ENCODE results near the gene MUSK.

MUSK gene

DNA sequence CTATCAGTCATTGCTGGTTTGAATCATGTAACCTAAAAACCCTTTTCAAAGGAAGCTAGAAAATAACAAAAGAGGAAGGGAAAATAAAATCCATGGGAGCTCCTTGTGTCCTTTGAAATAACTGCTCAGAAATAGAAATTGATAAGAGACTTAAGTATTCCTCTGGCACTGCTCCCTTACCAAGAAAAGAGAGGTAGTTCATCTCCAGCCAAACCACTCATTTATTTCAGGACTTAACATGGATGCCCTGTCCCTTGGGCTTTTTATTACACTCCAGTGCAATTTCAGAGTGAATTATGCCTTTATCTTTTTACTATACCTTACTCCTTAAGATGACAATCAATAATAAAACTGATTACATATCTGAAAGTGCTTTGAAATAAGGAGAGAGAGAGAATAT is 61.0 kb downstream of the MUSK start:
- no peak overlapping the region for H3K27ac Mint-ChIP-seq
- H3K27me3 Mint-ChIP-seq = no peaks in the 10 kb centered on the region
- H3K36me3 Mint-ChIP-seq (ENCODE audit: low read depth) = no peaks in the 10 kb centered on the region
- H3K4me1 Mint-ChIP-seq = no peaks in the 10 kb centered on the region
- H3K4me3 Mint-ChIP-seq = no peak overlapping the region
- no peaks in the 10 kb centered on the region for H3K9me3 Mint-ChIP-seq
- ATAC-seq (no peak), DNase-seq (no peak)

DNA sequence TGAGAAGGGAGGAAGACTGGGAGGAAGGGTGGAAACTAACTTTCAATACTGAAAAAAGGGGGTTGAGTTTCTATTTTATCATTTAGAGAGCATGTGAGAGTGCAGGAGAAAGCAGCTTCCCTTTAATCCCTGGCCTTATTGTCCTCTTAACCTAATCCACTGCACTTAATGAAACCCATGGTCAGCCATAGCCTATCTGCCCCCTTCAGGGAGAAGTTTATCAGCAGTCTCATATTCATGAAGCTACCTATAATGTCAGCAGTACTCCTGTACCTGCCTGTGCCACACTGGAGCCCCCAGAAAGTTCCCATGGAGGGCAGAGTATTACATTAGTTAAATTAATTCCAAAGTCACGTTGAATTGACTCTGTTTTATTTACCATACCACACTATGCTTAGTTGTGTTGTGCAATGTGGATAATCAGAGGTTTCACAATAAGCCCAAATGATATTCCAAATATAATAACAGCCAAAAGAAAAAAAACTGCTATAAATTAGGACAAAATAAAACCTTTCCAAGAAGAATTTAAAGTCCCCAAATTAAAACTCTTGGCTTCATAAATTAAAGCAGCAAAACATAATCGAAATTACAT is 62.9 kb downstream of the MUSK start:
- H3K9me3 Mint-ChIP-seq = no peaks in the 10 kb centered on the region

DNA sequence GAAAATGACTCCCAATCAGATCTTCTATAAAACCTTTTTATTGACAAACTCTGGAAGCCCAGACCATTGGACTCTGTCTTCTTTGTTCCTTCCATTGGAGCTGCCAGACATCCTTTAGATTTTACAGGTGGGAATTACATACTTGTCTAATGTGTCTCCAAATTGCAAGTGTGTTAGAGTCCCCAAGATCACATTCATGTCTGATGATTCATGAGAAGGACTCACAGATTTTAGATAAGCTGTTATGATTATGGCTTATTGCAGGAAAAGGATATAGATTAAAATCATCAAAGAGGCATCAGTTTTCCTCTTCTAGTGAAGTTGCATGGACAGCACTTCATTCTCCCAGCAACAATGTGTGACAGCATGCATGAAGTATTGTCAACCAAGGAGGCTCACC is 70.4 kb downstream of the MUSK start:
- DNase-seq (no peak), ATAC-seq (no peak)
- H3K9me3 Mint-ChIP-seq = peaks cover 12% of the 10 kb centered on the region
- H3K27me3 Mint-ChIP-seq = no peaks in the 10 kb centered on the region
- H3K4me1 Mint-ChIP-seq = no peaks in the 10 kb centered on the region
- no peak overlapping the region for H3K4me3 Mint-ChIP-seq
- H3K36me3 Mint-ChIP-seq (ENCODE audit: low read depth) = no peaks in the 10 kb centered on the region
- H3K27ac Mint-ChIP-seq = no peak overlapping the region

More for the DNA sequence above, 62.9 kb downstream of the MUSK start:
- ATAC-seq = no peak
- Mint-ChIP-seq H3K27ac (no peak overlapping the region), H3K27me3 (no peaks in the 10 kb centered on the region), H3K4me3 (no peak overlapping the region), H3K4me1 (no peaks in the 10 kb centered on the region), H3K36me3 (ENCODE audit: low read depth) (no peaks in the 10 kb centered on the region)
- DNase-seq = no peak

DNA sequence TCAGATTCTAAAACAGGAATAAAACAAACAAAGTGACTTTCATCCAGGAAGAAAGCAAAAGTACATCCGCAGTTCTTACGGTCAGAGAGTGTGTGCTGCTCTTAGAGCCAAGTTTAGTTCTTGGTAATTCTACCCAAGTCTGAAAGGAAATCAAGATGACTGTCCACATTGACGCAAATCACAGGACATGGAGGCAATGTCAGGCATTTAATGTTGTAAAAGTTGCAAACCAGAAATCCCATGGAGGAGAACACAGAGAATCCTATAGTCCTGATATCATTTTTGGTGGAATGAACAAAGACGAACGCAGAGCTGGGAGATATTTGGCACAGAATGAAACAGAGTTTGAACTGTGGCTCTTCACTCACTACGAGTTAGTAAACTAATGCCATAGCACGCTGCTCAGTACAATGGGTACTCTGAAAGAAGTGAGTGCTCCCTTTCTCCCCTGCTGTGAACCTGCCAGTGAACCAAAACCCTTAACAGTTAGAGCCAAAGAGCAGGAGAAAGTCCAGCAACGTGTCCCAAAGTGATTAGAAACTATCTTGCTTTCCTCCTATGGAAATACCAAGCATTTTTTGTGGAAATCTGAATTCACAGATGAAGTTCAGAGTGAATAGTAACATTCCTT is 74.3 kb downstream of the MUSK start:
- DNase-seq (no peak), ATAC-seq (no peak)
- H3K27ac Mint-ChIP-seq = no peak overlapping the region

DNA sequence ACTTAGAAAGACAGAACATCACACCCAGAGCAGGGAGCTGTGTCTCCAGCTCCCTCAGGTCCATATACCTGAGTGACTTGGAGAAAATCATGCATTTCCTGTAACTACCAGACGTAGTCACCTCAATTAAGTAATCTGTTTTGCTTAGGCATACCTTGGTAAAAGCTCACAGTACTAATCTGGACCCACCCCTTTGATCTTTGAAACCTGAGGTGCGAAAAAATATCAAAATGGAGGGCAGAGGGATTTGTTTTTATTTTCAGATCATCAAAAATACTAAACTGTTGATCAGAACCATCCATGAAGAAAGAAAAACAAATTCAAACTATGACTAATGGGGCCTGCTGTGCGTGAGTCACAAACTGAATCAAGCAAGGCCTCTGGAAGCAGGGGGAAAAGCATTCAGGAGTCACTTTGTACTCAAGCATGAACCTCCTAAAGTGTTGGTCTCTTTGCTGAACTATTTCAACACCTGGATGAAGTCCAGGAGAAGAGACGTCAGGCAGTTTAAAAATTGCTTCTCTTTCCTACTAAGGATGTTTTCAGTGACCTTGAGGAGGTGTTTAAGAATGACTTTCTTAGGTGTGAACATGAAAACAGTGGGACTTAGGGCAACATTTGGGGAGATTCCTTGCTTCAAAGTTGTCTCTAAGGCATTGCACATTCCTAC is 76.3 kb downstream of the MUSK start:
- DNase-seq (no peak), ATAC-seq (no peak)
- H3K4me1 Mint-ChIP-seq = no peaks in the 10 kb centered on the region
- H3K4me3 Mint-ChIP-seq = no peak overlapping the region
- H3K27me3 Mint-ChIP-seq = no peaks in the 10 kb centered on the region
- no peaks in the 10 kb centered on the region for H3K36me3 Mint-ChIP-seq (ENCODE audit: low read depth)
- H3K9me3 Mint-ChIP-seq = no peaks in the 10 kb centered on the region
- H3K27ac Mint-ChIP-seq = no peak overlapping the region

More for the DNA sequence above, 74.3 kb downstream of the MUSK start:
- Mint-ChIP-seq H3K9me3 (peaks cover 8% of the 10 kb centered on the region), H3K4me3 (no peak overlapping the region), H3K36me3 (ENCODE audit: low read depth) (no peaks in the 10 kb centered on the region), H3K4me1 (no peaks in the 10 kb centered on the region), H3K27me3 (no peaks in the 10 kb centered on the region)

DNA sequence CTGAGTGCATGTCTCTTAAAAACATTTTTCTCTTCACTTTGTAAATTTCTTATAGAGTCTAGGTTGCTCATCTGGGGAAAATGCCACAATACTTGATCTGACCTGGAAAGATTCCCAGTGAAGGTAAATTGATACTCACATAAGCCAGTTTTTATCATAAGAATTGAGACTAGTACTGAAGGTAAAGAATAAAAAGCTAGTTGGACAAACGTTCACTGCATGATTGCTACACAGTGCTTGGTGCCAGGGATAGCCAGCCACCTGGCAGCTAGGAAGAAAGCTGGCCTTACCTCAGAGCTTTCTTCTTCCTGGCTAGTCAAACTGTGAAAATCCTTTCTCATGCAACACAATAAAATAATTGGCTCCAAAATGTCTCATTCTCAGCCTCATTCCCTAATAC is 77.1 kb downstream of the MUSK start:
- Mint-ChIP-seq H3K4me1 (no peaks in the 10 kb centered on the region), H3K4me3 (no peak overlapping the region), H3K9me3 (no peaks in the 10 kb centered on the region), H3K36me3 (ENCODE audit: low read depth) (no peaks in the 10 kb centered on the region), H3K27me3 (no peaks in the 10 kb centered on the region), H3K27ac (no peak overlapping the region)
- DNase-seq = no peak
- no peak for ATAC-seq

DNA sequence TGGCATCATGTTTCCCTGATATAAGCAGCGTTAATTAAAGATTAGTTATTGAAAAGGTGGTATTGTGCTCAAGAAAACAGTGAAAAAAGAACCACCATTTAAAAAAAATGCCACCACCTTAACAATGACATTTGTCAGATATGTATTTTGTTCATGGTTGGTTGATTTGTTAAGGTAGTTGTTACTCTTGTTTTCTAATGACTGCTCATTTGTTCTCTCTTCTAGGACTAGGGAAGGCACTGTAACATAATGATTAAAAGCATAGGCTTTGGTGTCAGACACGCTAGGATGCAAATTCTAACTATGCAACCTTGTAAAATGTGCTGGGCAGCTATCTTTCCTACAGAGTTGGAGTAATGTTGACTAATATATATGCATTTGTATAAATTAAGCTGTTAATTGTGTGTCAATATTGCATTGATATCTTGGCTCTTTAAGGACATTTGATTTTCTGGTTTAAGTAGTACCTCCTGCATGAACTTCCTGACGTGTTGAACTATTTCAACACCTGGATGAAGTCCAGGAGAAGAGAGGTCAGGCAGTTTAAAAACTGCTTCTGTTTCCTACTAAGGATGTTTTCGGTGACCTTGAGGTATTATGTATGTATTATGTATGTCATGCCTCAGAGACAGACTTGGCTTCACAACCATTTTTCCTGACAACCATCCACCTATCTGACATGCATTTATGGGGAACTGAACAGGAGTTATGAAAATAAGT is 77.8 kb downstream of the MUSK start:
- no peaks in the 10 kb centered on the region for H3K9me3 Mint-ChIP-seq
- no peaks in the 10 kb centered on the region for H3K27me3 Mint-ChIP-seq
- H3K4me3 Mint-ChIP-seq = no peak overlapping the region

DNA sequence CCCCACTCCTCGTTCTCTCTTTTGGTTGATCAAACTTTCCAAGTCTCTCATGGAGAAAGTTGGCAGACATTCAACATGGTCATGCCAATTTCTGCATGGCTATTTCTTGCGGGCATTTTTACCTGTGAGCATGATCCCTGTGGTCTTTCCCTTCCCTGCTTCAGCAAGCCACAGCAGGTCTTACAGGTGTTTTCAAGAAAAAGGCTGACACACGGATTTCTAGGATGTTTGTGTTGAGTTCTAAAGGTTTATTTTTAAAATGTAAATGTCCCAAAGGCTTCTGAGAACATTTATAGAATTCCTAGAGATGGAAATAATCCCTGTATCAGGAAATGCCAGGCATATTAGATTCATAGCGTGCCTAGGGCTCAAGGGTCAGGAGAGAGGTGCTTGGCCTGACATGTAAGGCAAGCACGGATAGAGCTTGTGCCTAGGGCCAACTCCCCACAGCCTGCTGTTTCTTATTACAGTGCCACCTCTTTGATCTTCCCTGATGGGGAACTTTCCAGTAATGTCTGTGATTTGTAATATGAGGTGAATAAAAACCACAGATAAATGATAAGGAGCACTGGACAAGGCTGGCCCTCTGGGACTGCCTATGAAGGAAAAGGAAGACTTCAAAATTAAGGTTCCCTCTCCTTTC is 79.8 kb downstream of the MUSK start:
- Mint-ChIP-seq H3K27me3 (no peaks in the 10 kb centered on the region), H3K4me3 (no peak overlapping the region), H3K9me3 (no peaks in the 10 kb centered on the region), H3K36me3 (ENCODE audit: low read depth) (no peaks in the 10 kb centered on the region), H3K4me1 (no peaks in the 10 kb centered on the region), H3K27ac (no peak overlapping the region)
- ATAC-seq (no peak), DNase-seq (no peak)

More for the DNA sequence above, 77.8 kb downstream of the MUSK start:
- Mint-ChIP-seq H3K36me3 (ENCODE audit: low read depth) (no peaks in the 10 kb centered on the region), H3K4me1 (no peaks in the 10 kb centered on the region), H3K27ac (no peak overlapping the region)
- ATAC-seq = no peak
- DNase-seq = no peak

DNA sequence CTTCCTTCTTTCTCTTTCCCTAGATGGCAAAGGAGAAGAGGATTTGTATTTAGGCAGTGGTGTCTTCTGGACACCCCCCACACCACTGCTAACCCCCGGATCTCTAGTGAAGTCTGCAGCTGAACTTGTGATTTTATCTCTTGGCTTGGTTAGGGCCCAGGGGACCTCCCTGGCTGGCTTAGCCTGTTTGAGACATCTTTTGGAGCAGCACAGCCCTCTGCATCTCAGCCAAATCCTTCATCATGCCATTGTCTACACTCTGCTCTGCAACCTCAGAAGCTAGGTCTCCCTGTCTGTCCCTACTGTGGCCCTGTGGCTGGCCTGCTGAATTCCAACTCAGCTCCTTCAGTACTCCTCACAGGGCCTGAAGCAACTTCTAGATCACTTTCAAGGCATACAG is 81.7 kb downstream of the MUSK start:
- no peaks in the 10 kb centered on the region for H3K27me3 Mint-ChIP-seq
- no peak overlapping the region for H3K4me3 Mint-ChIP-seq
- ATAC-seq (no peak), DNase-seq (no peak)
- H3K9me3 Mint-ChIP-seq = no peaks in the 10 kb centered on the region
- H3K27ac Mint-ChIP-seq = no peak overlapping the region
- H3K4me1 Mint-ChIP-seq = no peaks in the 10 kb centered on the region
- no peaks in the 10 kb centered on the region for H3K36me3 Mint-ChIP-seq (ENCODE audit: low read depth)

DNA sequence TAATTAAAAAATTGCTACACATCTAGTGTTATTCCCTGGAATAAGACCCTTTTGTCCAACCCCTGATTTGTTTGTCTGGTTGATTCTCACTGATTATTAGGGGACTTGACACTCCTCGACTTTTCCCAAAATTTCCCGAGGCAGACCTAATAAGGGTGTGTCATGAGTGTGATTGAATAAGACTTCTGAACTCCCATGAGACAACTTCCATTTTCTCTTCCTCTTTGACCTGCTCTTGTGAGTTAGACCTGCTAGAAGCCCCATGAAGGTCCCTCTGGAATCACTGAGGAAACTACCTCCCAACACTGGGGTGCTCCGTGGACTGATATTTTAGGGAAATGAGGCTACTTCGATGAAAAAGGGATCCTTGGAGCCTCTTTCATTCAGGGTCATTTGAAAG is 83.4 kb downstream of the MUSK start:
- Mint-ChIP-seq H3K4me3 (no peak overlapping the region), H3K4me1 (no peaks in the 10 kb centered on the region), H3K27me3 (peaks cover 2% of the 10 kb centered on the region), H3K27ac (no peak overlapping the region), H3K9me3 (no peaks in the 10 kb centered on the region), H3K36me3 (ENCODE audit: low read depth) (no peaks in the 10 kb centered on the region)
- no peak for DNase-seq
- ATAC-seq = no peak

DNA sequence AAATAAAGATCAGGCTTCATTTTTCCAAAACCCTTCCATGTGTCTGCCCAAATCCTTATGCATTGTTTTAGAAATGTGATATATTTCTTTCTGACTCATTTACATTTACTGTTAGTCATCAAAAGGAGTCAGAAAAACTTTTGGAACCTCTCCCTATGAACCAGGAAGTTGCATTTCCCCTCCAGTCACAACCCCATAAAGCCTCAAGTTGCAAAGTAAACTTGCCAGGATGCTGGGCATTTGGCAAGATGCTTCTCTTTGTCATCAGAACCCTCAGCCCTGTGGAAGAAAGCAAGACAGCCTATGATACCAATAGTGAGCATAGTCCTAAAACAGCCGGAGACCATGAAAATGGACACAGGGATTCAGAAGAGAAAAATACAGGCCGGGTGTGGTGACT is 84.2 kb downstream of the MUSK start:
- ATAC-seq = no peak
- no peaks in the 10 kb centered on the region for H3K9me3 Mint-ChIP-seq
- no peak for DNase-seq
- H3K4me1 Mint-ChIP-seq = no peaks in the 10 kb centered on the region
- H3K27ac Mint-ChIP-seq = no peak overlapping the region
- H3K27me3 Mint-ChIP-seq = peaks cover 2% of the 10 kb centered on the region
- H3K4me3 Mint-ChIP-seq = no peak overlapping the region
- no peaks in the 10 kb centered on the region for H3K36me3 Mint-ChIP-seq (ENCODE audit: low read depth)

DNA sequence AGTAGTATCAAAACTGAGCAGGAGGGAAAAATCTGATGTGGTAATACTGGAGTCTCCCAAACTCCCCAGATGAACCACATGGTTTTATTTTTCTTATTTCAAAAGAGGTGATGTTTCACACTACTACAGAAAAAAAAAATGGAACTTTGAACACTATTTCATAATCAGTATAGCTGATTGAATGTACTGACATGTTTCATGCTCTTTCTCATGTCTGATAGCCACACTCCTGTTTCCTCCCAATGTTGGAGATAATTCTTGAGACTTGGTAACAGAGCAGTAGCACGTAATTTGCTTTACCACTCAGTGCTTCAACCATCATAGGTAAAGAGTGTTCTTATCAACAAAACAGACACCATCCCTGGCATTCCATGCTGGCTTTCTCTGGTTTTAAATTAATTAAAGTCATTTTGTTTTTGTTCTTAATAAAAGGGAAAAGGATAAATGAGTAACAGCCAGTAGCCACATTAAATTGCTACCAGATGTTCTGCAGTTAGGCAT is 85.2 kb downstream of the MUSK start:
- DNase-seq (no peak), ATAC-seq (no peak)
- Mint-ChIP-seq H3K9me3 (no peaks in the 10 kb centered on the region), H3K27me3 (peaks cover 2% of the 10 kb centered on the region), H3K27ac (no peak overlapping the region), H3K4me1 (no peaks in the 10 kb centered on the region), H3K36me3 (ENCODE audit: low read depth) (no peaks in the 10 kb centered on the region), H3K4me3 (no peak overlapping the region)

DNA sequence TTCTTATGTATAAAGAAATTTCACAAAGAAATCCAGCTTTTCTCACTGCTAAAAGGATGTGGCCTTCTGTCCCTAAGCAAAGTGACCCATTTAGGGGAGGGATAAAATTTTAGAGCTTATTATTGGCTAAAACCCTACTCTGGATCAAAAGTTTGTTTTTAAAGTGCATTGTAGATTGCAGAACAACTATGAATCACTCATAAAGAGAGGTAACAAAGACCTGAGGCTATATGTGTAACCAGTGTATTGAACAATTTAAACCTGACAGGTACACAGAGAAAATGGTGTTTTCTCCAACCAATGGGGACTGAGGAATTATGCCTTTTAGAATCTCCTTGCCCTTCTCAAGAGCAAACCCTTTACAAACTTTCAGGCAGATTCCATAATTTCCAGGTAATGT is 86.6 kb downstream of the MUSK start:
- no peak overlapping the region for H3K27ac Mint-ChIP-seq
- no peak for ATAC-seq
- no peaks in the 10 kb centered on the region for H3K9me3 Mint-ChIP-seq
- no peaks in the 10 kb centered on the region for H3K36me3 Mint-ChIP-seq (ENCODE audit: low read depth)
- no peak overlapping the region for H3K4me3 Mint-ChIP-seq
- H3K4me1 Mint-ChIP-seq = no peaks in the 10 kb centered on the region
- peaks cover 2% of the 10 kb centered on the region for H3K27me3 Mint-ChIP-seq
- DNase-seq = no peak

DNA sequence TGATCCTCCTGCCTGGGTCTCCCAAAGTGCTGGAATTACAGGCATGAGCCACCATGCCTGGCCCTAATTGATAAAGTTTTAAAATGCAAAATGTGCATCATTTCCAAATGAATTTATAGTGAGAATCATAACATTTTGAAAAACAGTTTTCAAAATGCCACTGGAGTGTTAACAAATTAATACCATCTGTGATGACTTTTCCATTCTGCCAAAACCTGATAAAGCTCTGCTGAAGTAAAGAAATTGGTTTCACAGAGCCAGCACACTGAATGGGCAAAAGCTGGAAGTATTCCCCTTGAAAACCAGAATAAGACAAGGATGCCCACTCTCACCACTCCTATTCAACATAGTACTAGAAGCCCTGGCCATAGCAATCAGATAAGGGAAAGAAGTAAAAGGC is 89.6 kb downstream of the MUSK start:
- Mint-ChIP-seq H3K9me3 (no peaks in the 10 kb centered on the region), H3K27ac (no peak overlapping the region), H3K36me3 (ENCODE audit: low read depth) (no peaks in the 10 kb centered on the region), H3K4me1 (no peaks in the 10 kb centered on the region), H3K27me3 (peaks cover 2% of the 10 kb centered on the region), H3K4me3 (no peak overlapping the region)
- no peak for DNase-seq
- ATAC-seq = no peak
